ENCODE results near the gene SLC24A3. TPM values are rescaled to one million over a fixed set of nuclear protein-coding genes. Genes with fewer than 3 reads are reported as not detected.

SLC24A3 gene
- total RNA-seq, 1 experiment from 2014 or later, result not detected

- DNase-seq (ENCODE audit: low read depth, low spot score), result no peak
- ATAC-seq, result no peak
- POLR2A ChIA-PET, result no interaction called here
Observed at GRCh38 chr20:19618711-19619110, 406.3 kb downstream of the SLC24A3 start.

GRCh38 chr20:19619904-19620430 lies 407.5 kb downstream of the SLC24A3 start:
- POLR2A ChIA-PET, result no interaction called here
- in situ Hi-C loops (cut with HindIII; ENCODE audit: low pct_unique_long_range_greater_than_20kb, low sequenced_read_pairs) (no loop called here), intact Hi-C loops (cut with micrococcal nuclease; ENCODE audit: unreplicated experiment) (no loop called here)
- DNase-seq (ENCODE audit: low read depth, low spot score) (no peak), ATAC-seq (no peak)
- H3K27ac ChIP-seq (ENCODE audit: low read length), result no peak overlapping the region
- no peaks in the 10 kb centered on the region for H3K36me3 ChIP-seq (ENCODE audit: control insufficient read depth, insufficient read depth, low read length)
- CTCF ChIA-PET, result no interaction called here
- no peaks in the 10 kb centered on the region for H3K9me3 ChIP-seq (ENCODE audit: control insufficient read depth, insufficient read depth, low read depth, low read length)
- no TSS peak for BruUV-seq (replicated peaks)
- H3K27me3 ChIP-seq (ENCODE audit: control insufficient read depth, insufficient read depth, low read length), result peaks cover 7% of the 10 kb centered on the region
- TF ChIP-seq POLR2AphosphoS5 (IDR thresholded peaks at IDR 0.05; ENCODE audit: low read depth, low read length) (no peak), TCF7L2 (IDR thresholded peaks at IDR 0.05; ENCODE audit: low read depth, low read length) (no peak)
- H3K4me1 ChIP-seq (ENCODE audit: control insufficient read depth, insufficient read depth, low read length), result no peaks in the 10 kb centered on the region
- no peak overlapping the region for H3K4me3 ChIP-seq (ENCODE audit: low read depth in 2 of 2, low read length in 2 of 2)

More at GRCh38 chr20:19618711-19619110, 406.3 kb downstream of the SLC24A3 start:
- no peaks in the 10 kb centered on the region for H3K4me1 ChIP-seq (ENCODE audit: control insufficient read depth, insufficient read depth, low read length)
- no peaks in the 10 kb centered on the region for H3K9me3 ChIP-seq (ENCODE audit: control insufficient read depth, insufficient read depth, low read depth, low read length)
- in situ Hi-C loops (cut with HindIII; ENCODE audit: low pct_unique_long_range_greater_than_20kb, low sequenced_read_pairs), result no loop called here
- no peak overlapping the region for H3K27ac ChIP-seq (ENCODE audit: low read length)
- H3K36me3 ChIP-seq (ENCODE audit: control insufficient read depth, insufficient read depth, low read length), result no peaks in the 10 kb centered on the region
- CTCF ChIA-PET, result no interaction called here
- TF ChIP-seq CTCF (IDR thresholded peaks at IDR 0.05) (no peak), POLR2AphosphoS5 (IDR thresholded peaks at IDR 0.05; ENCODE audit: low read depth, low read length) (no peak), SIN3A (IDR thresholded peaks at IDR 0.05; ENCODE audit: borderline replicate concordance, insufficient read depth, low read depth, low read length) (no peak), TCF7L2 (IDR thresholded peaks at IDR 0.05; ENCODE audit: low read depth, low read length) (no peak), REST (IDR thresholded peaks at IDR 0.05; ENCODE audit: insufficient read depth in 1 of 2, low read depth in 2 of 2, low read length in 1 of 2) (no peak)
- intact Hi-C loops (cut with micrococcal nuclease; ENCODE audit: unreplicated experiment), result no loop called here
- BruUV-seq (replicated peaks), result no TSS peak
- H3K27me3 ChIP-seq (ENCODE audit: control insufficient read depth, insufficient read depth, low read length), result peaks cover 7% of the 10 kb centered on the region
- H3K4me3 ChIP-seq (ENCODE audit: low read depth in 2 of 2, low read length in 2 of 2), result no peak overlapping the region

- intact Hi-C loops (cut with micrococcal nuclease; ENCODE audit: unreplicated experiment), result no loop called here
- Histone ChIP-seq H3K36me3 (ENCODE audit: control insufficient read depth, insufficient read depth, low read length) (no peaks in the 10 kb centered on the region), H3K9me3 (ENCODE audit: control insufficient read depth, insufficient read depth, low read depth, low read length) (no peaks in the 10 kb centered on the region), H3K27me3 (ENCODE audit: control insufficient read depth, insufficient read depth, low read length) (peaks cover 7% of the 10 kb centered on the region), H3K27ac (ENCODE audit: low read length) (no peak overlapping the region), H3K4me1 (ENCODE audit: control insufficient read depth, insufficient read depth, low read length) (no peaks in the 10 kb centered on the region), H3K4me3 (ENCODE audit: low read depth in 2 of 2, low read length in 2 of 2) (no peak overlapping the region)
- ChIA-PET CTCF (no interaction called here), POLR2A (no interaction called here)
- TF ChIP-seq SIN3A (IDR thresholded peaks at IDR 0.05; ENCODE audit: borderline replicate concordance, insufficient read depth, low read depth, low read length), result no peak
- no peak for TF ChIP-seq CTCF (IDR thresholded peaks at IDR 0.05)
- no peak for TF ChIP-seq TCF7L2 (IDR thresholded peaks at IDR 0.05; ENCODE audit: low read depth, low read length)
- TF ChIP-seq POLR2AphosphoS5 (IDR thresholded peaks at IDR 0.05; ENCODE audit: low read depth, low read length), result no peak
- no peak for ATAC-seq
- no peak for DNase-seq (ENCODE audit: low read depth, low spot score)
- BruUV-seq (replicated peaks), result no TSS peak
- in situ Hi-C loops (cut with HindIII; ENCODE audit: low pct_unique_long_range_greater_than_20kb, low sequenced_read_pairs), result no loop called here
Observed at GRCh38 chr20:19620446-19620845, 408.0 kb downstream of the SLC24A3 start.

Measured in Panc1 (cell line).